ENCODE results near the gene ST14. TPM values are rescaled to one million over a fixed set of nuclear protein-coding genes. Genes with fewer than 3 reads are reported as not detected.
"Not testable (repeated sequence)": the region's sequence is repeated elsewhere in the genome, so short reads cannot be mapped to it uniquely, and the experiment has no call there.

ST14 gene
- total RNA-seq, 4 donors from 2014 or later: 0.88 to 15.6 (median 2.8) TPM

DNA sequence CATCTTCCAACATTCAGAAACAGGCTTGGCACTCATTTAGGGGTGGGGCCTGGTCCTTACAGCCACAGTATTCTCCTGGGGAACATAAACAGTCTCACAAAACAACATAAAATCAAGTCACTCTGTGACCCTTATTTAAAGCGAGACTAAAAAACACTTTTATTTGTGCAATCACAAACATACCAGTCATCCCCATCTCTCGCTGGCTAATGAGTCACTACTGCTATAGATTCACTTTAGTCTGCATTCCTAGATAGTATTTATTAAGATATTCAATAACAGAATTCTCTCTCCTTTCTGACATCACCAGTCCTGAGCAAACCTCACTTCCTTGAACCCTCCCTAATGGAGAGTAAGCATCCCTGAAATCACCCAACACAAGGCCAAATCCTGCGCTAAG lies 87.2 kb downstream of the ST14 start:
- no peaks in the 10 kb centered on the region for H3K4me1 ChIP-seq
- no peak overlapping the region for H3K27ac ChIP-seq
- H3K27me3 ChIP-seq: no peaks in the 10 kb centered on the region
- intact Hi-C loops (cut with DNase I; ENCODE audit: low total_unique reads): no loop called here
- H3K9me3 ChIP-seq: no peaks in the 10 kb centered on the region
- TF ChIP-seq, protein P1, sequence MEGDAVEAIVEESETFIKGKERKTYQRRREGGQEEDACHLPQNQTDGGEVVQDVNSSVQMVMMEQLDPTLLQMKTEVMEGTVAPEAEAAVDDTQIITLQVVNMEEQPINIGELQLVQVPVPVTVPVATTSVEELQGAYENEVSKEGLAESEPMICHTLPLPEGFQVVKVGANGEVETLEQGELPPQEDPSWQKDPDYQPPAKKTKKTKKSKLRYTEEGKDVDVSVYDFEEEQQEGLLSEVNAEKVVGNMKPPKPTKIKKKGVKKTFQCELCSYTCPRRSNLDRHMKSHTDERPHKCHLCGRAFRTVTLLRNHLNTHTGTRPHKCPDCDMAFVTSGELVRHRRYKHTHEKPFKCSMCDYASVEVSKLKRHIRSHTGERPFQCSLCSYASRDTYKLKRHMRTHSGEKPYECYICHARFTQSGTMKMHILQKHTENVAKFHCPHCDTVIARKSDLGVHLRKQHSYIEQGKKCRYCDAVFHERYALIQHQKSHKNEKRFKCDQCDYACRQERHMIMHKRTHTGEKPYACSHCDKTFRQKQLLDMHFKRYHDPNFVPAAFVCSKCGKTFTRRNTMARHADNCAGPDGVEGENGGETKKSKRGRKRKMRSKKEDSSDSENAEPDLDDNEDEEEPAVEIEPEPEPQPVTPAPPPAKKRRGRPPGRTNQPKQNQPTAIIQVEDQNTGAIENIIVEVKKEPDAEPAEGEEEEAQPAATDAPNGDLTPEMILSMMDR (IDR thresholded peaks at IDR 0.05): no peak
- no peak for TF ChIP-seq POLR2A (IDR thresholded peaks at IDR 0.05)
- H3K4me3 ChIP-seq: no peak overlapping the region
- no peaks in the 10 kb centered on the region for H3K36me3 ChIP-seq
- no peak for DNase-seq

GRCh38 chr11:130247319-130247718 lies 87.7 kb downstream of the ST14 start:
- Histone ChIP-seq H3K27ac (no peak overlapping the region), H3K4me3 (no peak overlapping the region), H3K4me1 (no peaks in the 10 kb centered on the region), H3K9me3 (no peaks in the 10 kb centered on the region), H3K36me3 (no peaks in the 10 kb centered on the region), H3K27me3 (no peaks in the 10 kb centered on the region)
- TF ChIP-seq, protein P1 (IDR thresholded peaks at IDR 0.05): no peak
- TF ChIP-seq POLR2A (IDR thresholded peaks at IDR 0.05): no peak
- DNase-seq: no peak
- intact Hi-C loops (cut with DNase I; ENCODE audit: low total_unique reads): no loop called here

GRCh38 chr11:130249371-130249770 lies 89.8 kb downstream of the ST14 start:
- no peak overlapping the region for H3K27ac ChIP-seq

GRCh38 chr11:130249929-130250328 lies 90.3 kb downstream of the ST14 start:
- H3K27ac ChIP-seq; H3K36me3 ChIP-seq; H3K27me3 ChIP-seq; intact Hi-C loops (cut with DNase I; ENCODE audit: low total_unique reads); DNase-seq; H3K9me3 ChIP-seq; H3K4me1 ChIP-seq; H3K4me3 ChIP-seq: not testable (repeated sequence)

More at GRCh38 chr11:130249371-130249770, 89.8 kb downstream of the ST14 start:
- H3K27me3 ChIP-seq: no peaks in the 10 kb centered on the region
- DNase-seq: no peak
- intact Hi-C loops (cut with DNase I; ENCODE audit: low total_unique reads): no loop called here
- no peak overlapping the region for H3K4me3 ChIP-seq
- H3K4me1 ChIP-seq: no peaks in the 10 kb centered on the region
- H3K36me3 ChIP-seq: no peaks in the 10 kb centered on the region
- no peak for TF ChIP-seq POLR2A (IDR thresholded peaks at IDR 0.05)
- TF ChIP-seq, protein P1 (IDR thresholded peaks at IDR 0.05): no peak
- no peaks in the 10 kb centered on the region for H3K9me3 ChIP-seq

DNA sequence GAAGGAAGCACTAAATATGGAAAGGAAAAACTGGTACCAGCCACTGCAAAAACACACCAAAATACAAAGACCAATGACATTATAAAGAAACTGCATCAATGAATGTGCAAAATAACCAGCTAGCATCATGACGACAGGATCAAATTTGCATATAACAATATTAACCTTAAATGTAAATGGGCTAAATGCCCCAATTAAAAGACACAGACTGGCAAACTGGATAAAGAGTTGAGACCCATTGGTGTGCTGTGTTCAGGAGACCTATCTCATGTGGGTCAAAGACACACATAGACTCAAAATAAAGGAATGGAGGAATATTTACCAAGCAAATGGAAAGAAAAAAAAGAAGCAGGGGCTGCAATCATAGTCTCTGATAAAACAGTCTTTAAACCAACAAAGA lies 92.2 kb downstream of the ST14 start:
- H3K36me3 ChIP-seq; intact Hi-C loops (cut with DNase I; ENCODE audit: low total_unique reads); H3K27me3 ChIP-seq; H3K4me1 ChIP-seq; DNase-seq; H3K27ac ChIP-seq; H3K9me3 ChIP-seq; H3K4me3 ChIP-seq: not testable (repeated sequence)

Small RNA genes lying within 50 kb of the gene (small RNA-seq; reads per million reads assigned to genes)
- not detected for gene RF00015

Other genes with a start within 250 kb of the ST14 start
- gene PRDM10, start 156.9 kb upstream of the ST14 start, total RNA-seq: 10 to 100 TPM in 1 of 4 donors, 1 to 10 TPM in 2, under 1 TPM in 1; 0.29 to 18.6 (median 6.7) TPM
- 100 to 1,000 TPM; 226 to 376 (median 262) TPM for gene APLP2, start 89.9 kb upstream of the ST14 start, total RNA-seq
- 100 to 1,000 TPM in 1 of 4 donors, 10 to 100 TPM in 3; 57.4 to 126 (median 95.5) TPM for gene ZBTB44, start 155.1 kb downstream of the ST14 start, total RNA-seq